NCI-H446 treated with DMSO at 0.1 percent for 48 hours (cell line): ENCODE measurements around the gene PITPNC1.

ENCODE experiments used
- DNase-seq: peaks from one replicate; lab custom pipeline; 2025; lab: John Stamatoyannopoulos, UW

PITPNC1 gene

DNA sequence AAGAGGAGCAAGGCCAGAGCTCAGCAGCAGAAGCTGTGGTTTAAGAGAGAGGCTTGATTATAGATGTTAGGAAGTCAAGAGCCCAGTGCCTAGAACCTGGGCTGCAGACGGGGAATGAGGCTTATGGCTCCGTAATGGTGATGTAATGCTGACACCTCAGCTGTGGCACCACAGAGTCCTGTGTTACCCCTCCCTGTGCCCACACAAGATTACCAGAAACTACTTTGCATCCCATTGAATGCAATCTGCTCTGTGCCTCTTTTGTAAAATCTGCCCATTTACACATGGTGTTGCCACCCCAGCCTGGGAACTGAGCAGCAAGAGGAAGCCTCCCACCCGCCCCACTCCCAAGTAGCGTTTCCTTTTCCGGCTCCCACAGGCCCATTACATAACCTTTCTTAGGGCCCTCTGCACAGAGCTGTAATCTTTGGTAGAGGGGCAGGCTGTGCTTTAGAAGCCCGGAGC lies 57.0 kb downstream of the PITPNC1 start:
- no peak for DNase-seq

- DNase-seq = no peak
These were observed 58.0 kb downstream of the PITPNC1 start for GRCh38 chr17:67435122-67435521.

- no peak for DNase-seq
These were observed 58.7 kb downstream of the PITPNC1 start for GRCh38 chr17:67435786-67436185.

- no peak for DNase-seq
These were observed 59.2 kb downstream of the PITPNC1 start for GRCh38 chr17:67436233-67436632.

GRCh38 chr17:67438667-67439066 lies 61.6 kb downstream of the PITPNC1 start:
- DNase-seq = no peak

DNA sequence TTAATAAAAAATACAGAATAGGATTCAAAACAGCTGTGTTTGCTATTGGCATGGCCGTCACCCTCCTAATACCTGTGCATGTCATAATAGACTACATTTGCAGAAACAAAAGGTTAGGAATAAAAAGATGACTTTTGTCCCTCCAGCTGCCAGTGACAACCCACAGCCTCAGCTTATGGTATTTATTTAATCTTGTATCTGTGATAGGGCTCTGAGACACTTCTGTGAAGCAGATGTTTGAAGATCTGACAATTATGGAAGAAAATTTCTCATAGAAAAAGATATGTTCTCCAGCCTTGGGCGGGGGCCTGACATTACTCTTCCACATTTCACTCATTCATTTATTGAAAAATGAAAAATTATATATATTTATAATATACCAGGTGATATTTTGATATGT lies 62.2 kb downstream of the PITPNC1 start:
- DNase-seq = no peak

- no peak for DNase-seq
These were observed 63.4 kb downstream of the PITPNC1 start for GRCh38 chr17:67440277-67441051.

DNA sequence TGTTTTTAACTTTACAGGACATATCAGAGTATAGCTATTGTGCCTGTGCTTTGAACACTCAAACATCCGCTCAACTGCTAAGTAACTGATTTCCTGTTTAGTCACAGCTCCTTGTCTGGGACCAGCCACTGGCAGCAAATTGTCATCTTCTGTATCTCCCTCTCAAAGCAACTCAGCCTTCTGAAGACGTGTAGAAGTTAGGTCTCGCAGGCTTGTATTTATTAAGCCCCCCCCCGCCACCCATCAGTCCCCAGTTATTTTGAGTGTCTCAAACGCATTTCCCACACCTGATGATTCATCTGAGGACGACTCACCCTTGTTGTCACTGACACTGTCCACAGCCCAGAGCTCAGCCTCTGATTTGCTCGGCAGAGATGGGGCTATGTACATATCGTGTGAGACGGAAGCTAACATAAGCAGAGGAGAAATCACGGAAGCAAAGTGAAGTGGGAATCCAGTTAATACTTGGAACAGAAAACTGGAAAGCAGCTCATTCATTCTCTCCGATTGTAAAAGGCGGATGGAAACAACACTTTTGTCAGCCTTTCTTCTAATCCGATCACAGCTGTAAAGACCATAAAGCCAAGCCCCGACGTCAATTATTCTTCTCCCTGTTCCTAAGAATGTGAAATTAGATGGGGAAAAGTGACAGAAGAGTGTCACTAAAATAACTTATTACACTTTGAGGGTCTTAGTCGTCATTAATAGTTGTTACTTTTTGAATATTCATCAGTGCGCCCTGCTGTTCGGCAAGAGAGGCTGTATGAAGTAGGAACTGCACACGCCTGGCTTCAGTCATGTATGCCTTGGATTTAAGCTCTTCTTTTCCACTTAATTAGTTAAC lies 64.2 kb downstream of the PITPNC1 start:
- DNase-seq = no peak

DNA sequence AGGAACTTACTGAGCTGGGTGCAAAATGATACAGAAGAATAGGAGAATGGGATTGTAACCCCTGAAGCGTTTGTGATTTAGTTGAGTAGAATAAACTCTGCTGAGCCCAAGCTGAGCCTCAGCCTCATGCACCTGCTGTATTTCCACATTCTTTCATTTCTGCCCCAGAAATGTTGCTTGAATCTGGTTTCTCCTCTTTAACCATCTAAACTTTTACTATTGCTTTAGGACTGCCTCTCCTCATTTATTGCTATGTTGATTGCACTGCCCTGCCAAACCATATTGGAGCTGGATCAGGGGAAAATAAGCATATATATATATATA lies 64.8 kb downstream of the PITPNC1 start:
- no peak for DNase-seq

- DNase-seq = no peak
These were observed 65.9 kb downstream of the PITPNC1 start for GRCh38 chr17:67442787-67443624.

DNA sequence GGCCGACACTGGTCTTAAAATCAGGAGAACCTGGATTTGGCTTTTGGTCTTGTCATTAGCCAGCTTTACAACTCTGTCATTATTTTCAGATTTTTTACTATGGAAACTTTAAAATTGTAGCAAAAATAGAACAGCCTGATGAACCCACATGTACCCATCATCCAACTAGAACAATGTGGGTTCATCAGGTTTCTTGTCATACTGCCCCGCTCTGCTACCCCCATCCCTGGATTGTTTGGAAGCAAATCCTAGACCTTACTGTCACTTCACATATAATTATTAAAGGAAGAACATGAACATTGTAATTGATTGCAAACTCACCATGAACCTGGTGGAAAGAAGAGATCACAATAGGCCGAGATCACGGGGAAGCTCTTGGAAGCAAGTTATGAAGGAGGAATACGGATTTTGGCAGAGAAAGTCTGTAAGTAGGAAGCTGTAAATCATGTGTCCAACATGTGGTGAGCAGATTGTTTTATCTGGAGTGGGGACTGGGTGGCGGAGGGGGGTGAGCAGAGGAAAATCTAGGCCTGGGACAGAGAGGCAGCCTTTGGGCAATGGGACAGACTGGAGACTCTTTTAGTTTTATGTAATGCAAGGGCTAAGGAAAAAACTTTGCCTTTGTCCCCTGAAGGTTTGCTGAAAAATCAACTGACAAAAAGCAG lies 67.0 kb downstream of the PITPNC1 start:
- no peak for DNase-seq

DNA sequence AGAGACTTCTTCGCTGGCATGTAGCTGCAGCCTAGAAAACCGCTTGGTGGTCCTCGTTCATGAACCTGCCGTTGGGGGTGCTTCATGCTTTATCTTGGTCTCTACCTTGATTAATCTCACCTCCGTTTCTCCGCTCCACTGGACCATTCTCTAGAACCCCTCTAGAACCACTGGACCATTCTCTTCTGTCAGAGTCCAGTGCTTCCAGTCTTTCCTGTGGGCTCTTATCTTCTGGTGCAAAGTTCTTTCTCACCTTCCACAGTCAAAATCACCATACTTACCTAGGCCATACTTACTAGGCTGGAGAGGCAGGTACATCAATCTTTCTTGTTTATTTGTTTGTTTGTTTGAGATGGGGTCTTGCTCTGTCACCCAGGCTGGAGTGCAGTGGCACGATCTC lies 71.4 kb downstream of the PITPNC1 start:
- DNase-seq = no peak

DNA sequence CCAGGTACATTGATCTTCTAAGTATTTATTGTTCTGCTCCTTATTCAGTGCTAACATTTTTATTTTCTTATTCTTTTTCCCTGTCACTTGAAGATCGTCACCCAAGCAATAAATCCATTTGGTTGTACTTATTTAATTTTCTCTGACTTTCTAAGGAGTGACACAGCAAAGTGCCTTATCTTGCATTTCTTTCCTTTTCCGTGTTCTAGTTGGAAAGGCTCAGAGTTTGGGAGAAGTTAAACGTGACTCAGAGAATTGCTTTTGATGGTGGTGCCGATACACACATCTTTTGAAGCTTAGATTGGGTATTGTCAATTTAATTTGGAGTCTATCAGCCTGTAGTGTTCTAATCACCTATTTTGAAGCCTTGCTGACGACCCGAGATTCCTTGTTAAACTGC lies 72.0 kb downstream of the PITPNC1 start:
- DNase-seq = no peak

DNA sequence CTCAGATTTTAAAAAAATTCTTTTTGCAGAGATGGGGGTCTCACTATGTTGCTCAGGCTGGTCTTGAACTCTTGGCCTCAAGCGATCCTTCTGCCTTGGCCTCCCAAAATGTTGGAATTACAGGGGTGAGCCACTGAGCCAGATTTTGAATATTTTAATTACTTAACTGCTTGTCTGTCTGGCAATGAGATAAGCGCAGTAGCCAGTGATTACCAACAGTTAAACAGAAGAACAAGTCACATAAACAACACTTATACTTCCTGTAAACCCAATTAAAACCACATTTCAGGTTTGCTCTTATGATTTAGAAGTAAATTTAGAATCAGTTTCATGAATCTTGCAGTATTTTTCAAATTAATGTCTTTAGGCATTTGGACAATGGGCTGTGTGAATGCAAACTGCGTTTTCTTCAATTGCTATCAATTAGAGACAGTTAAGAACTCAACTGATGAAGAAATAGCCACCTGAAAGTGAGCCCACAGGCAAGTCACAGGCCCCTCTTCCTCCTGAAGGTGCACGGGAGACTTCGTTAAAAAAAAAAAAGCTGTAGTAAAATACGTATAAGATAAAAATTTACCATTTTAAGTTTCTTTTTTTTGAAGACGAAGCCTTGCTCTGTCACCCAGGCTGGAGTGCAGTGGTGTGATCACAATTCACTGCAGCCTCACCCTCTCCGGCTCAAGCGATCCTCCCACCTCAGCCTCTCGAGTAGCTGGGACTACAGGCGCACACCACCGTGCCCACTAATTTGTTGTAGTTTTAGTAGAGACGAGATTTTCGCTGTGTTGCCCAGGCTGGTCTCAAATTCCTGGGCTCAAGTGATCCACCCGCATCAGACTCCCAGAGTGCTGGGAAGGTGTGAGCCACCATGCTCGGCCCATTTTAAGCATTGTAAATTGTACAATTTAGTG lies 73.0 kb downstream of the PITPNC1 start:
- DNase-seq = no peak

DNA sequence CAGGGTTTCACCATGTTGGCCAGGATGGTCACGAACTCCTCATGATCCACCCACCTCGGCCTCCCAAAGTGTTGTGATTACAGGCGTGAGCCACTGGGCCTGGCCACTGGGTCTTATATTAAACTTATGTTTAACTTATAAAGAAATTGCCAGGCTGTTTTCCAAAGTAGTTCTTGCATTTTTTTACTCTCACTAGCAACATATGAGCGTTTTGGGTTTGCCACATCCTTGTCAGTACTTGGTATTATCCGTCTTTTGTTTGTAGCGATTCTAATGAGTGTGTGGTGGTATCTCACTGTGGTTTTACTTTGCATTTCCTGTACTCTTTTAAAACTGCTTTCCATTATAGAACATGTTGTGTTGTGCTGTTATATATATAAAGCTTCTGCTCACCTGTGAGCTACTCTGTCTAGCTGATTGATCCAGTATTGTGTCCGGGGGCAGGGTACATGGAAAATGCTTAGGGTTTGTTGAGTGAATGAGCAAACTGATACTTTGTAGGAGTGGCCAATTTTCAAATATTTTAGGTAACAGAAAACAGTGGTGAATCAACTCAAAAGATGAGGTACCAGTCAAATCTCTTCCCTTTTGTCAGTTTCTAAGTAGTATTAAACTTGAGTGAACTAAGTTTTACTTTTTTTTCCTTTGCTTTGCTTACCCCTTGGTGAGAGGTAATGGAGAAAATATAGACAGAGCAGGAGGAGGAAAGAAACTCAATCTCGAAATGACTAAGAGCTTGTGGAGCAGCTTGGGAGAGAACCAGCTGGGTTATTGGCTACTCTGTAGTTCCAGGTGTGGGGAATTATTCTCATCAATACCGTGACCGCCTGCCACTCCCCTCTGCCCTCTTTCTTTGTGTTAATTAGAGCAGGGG lies 75.8 kb downstream of the PITPNC1 start:
- no peak for DNase-seq

GRCh38 chr17:67456103-67456502 lies 79.0 kb downstream of the PITPNC1 start:
- no peak for DNase-seq

DNA sequence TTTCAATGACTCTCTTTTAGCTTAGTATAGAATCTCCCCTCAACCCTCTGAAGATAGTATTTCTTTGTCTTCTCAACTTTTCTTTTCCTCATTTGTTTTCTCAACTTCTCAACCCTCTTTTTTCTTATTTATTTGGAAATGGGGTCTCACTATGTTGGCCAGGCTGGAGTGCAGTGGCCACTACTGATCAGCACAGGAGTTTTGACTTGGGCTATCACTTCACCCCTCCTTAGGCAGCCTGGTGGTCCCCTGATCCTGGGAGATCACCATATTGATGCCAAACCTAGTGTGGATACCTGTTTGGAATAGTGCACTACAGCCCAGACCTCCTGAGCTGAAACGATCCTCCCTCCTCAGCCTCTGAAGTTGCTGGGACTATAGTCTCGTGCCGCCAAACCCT lies 79.8 kb downstream of the PITPNC1 start:
- no peak for DNase-seq

GRCh38 chr17:67458203-67458602 lies 81.1 kb downstream of the PITPNC1 start:
- DNase-seq = no peak

DNA sequence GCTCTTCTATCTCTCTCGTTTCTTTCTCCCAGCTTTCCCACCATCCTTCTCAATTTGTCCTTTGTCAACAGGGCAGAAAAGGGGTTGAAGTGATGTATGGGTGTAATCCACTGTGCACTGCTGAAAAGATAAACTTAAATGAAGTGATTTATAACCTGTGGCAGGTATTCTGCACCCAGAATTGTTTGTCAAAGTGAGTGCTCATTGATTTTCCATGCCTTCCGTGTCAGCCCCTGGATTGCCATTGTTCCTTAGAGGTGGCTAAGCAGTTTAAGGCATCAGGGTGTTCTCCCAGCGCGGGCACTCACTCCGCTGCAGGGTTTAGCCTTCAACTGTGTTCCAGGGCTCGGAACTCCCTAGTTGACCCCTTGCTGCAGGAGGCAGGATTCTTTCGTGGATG lies 82.9 kb downstream of the PITPNC1 start:
- DNase-seq = no peak

DNA sequence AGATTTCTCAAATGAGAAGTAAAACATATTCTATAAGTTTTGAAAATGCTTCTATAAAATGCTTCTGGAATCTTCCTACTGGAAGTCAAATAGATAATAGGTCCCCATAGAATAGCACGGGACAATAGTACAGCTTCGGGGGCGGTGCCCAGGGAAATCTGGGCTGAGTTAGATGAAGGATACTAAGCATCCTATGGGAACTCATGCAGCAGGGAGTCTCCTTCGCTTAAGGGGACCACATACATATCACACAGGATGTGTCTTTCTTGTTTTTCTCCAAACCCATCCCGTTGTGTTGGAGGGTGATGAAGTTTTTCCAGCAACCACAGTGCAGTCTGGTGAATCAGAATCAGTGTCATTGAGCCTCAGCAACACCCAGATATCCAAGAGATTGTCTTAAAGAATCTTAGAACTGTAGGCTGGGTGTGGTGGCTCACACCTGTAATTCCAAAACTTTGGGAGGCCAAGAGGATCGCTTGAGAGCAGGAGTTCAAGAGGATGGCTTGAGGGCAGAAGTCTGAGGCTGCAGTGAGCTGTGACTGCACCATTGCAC lies 84.2 kb downstream of the PITPNC1 start:
- no peak for DNase-seq
